Posterior vena cava (tissue), 2 donors: ENCODE results near the gene STK38L. TPM values are rescaled to one million over a fixed set of nuclear protein-coding genes. Genes with fewer than 3 reads are reported as not detected.
"Not testable (repeated sequence)": the region's sequence is repeated elsewhere in the genome, so short reads cannot be mapped to it uniquely, and the experiment has no call there.

ENCODE experiments used
- DNase-seq: peaks from one replicate; pipeline ENCODE4 v3.0.0-alpha.2; 2020; ENCODE audit warnings: low spot score
- intact Hi-C, 2 donors: fragments of 100-400 bp; cut with DNase I; formaldehyde crosslinking; loops; one replicate each; pipeline versions ENCODE4 v1.14.1 to v1.14.2; 2022 to 2023
- total RNA-seq, 2 donors: library from RNA; stranded (reverse); fragmentation: NEBNext Ultra II Directional; extraction: Animal tissue kit (Norgen Biotek cat#: 25700); gene quantifications; one replicate each; pipeline ENCODE4 v1.2.1, GENCODE V29; 2021
- donor health status: DM: yes; HTN: yes; CAD: no.
- donor health status: DM: yes; HTN: yes; CAD: no.

The STK38L gene
- total RNA-seq, 2 donors from 2014 or later, result 93.3 to 221 TPM

DNA sequence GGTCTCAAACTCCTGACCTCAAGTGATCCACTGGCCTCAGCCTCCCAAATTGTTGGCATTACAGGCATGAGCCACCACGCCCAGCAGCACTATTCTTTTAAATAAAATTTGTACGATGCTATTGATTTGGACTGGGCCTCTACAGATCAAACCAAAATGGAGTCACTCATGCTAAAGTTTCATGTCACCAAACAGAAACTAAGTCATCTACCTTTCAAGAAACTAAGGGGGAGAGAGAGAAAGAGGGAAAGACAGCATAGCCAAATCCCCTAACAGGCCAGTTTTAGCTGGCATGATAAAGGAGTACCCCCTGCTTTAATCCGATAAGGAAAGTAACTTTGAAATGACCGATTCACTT lies 23.1 kb upstream of the STK38L start:
- intact Hi-C loops, result no loop called here

GRCh38 chr12:27221625-27222387 lies 22.3 kb upstream of the STK38L start:
- no peak for DNase-seq
- intact Hi-C loops, result no loop called here

More for the DNA sequence above, 23.1 kb upstream of the STK38L start:
- no peak for DNase-seq

DNA sequence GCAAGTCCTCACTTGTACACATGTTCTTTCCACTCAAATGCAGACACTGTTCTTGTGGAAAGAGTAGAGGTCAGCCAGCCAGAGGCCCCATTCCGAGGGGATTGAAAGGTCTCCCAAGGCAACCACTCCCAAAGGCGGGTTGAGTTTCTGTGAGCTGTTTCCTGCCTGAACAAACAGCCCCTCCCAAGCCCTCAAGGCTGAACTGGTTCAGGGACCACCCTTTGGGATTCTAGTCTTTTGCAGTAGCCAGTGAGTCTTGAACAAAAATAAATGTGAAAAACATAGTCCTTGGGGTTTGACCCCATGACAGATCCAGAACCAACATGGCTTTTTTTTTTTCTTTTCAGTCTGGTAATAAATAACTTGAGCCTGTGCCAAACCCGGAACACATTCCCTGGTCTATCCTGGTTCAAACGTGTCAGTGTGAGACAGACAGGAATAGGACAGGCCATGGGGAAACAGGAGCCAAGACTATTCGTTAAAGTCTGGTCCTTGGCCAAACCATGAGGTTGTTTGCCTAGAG lies 17.6 kb upstream of the STK38L start:
- intact Hi-C loops, result no loop called here
- no peak for DNase-seq

DNA sequence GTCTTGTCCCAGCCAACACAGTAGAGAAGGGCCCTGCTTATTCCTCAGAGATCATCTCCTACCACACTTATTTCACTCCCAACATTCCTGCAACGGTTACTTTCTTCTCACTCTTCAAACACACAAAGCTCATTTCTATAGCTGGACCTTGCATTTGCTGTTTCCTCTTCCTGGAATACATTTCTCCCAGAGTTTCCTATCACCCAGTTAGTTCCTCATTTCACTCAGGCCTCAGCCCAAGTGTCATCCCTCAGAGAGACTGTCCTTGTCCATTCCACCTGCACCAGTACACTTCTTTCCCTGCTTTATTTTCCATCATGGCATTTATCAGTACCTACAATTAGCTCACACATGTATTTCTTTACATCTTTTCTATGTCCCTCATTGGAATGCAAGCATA lies 14.7 kb upstream of the STK38L start:
- no peak for DNase-seq
- intact Hi-C loops, result no loop called here

DNA sequence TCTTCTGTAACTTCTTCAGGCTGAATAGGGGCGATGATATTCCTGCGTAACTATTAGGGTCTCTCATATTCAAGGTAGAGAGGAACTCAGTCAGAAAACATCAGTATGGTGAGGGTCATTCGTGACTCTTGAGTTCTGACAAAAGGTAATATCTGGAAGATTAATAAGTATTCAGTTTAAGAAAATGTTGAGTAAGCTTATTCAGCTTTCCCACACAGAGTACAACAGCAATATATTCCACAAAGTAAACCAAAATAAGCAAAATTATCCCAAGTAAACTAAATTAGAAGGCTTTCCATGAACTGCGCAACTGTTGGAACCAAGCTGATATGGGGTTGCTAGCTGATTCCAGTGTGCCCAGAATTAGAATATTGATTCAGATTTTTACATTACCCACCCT lies 12.7 kb upstream of the STK38L start:
- intact Hi-C loops, result loop anchor here in 1 of 2 donors (2.0 to 5.0 kb wide), 2 partner anchors 27 to 369 kb away; no protein-coding TSS in a partner anchor
- not testable (repeated sequence) for DNase-seq

- intact Hi-C loops, result loop anchor here in 1 of 2 donors (5.0 kb wide), 1 partner anchor 372 kb away; no protein-coding TSS in a partner anchor
- no peak for DNase-seq
Measured at GRCh38 chr12:27233814-27234213, 10.3 kb upstream of the STK38L start.

DNA sequence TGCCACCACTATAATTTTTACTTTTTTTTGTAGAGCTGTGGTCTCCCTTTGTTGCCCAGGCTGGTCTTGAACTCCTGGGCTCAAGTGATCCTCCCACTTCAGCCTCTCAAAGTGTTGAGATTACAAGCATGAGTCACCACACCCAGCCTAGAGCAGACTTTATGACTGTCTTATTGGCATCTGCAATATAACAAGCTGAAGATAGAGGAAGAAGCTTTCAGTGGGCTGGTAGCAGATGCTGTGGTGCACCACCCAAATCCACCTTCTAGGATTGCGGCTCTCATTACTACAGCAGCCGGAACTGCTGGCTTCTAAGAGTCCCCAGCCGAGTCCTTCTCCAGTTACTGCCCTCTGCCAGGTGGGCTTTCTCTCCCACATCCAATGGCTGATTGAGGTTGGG lies 7.6 kb upstream of the STK38L start:
- DNase-seq, result no peak
- intact Hi-C loops, result no loop called here

DNA sequence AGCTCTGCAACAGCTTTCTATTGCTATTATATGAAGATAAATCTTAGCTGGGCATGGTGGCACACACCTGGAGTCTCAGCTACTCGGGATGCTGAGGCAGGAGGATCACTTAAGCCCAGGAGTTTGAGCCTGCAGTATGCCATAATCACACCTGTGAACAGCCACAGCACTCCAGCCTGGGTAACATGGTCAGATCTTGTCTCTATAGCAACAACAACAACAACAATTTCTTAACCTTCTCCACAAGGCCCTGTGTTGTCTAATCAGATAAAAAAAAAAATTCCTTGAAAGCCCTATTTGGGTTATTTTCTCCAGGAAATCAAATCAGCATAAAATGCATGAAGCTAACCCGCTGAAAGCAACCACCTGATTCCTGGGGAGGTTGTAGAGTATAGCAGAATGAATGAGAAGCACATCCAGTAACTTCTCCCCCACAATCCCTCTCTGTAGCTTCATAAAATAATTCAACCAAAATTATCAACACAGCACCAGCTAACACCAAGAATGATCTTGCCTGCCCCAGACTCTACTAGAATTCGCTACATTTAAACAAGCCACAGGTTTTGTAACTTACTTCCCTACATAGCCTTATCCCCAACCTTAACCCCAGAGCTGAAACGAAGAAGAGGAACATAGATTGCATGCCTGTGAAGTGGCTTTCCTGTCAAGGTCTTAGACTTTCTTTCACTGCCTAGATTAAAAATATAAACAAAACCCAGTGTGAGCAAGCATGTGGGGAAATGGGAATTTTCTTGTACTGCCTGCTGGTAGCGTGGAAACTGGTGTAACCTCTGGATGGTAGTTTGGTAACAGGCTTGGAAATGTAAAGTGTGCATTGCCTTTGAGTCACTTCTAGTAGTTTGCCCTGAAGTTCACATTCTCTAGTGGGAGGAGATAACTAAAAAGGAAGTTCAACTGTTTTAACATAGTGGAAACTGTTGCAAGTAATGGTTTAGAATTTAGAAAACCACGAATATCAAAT lies 6.0 kb upstream of the STK38L start:
- DNase-seq, result no peak
- intact Hi-C loops, result no loop called here

DNA sequence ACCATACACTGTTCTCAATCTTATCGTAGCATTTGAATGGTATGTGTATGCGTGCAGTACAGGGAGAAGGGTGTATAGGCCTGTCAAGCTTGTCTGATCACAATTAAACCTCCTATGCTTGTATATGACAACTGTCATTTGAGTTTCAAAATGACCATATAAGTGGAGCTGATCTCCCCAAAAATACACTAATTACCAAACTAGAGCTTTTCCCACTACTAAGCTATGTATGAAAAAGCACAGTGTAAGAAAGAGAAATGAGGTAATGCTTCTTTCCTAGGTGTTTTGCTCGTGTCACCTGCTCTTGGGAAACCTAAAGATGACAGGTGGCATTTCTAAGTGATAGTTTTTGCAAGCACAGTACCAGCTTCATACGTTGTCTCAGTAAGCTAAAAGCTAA lies 1.1 kb upstream of the STK38L start:
- DNase-seq, result no peak
- intact Hi-C loops, result loop anchor here (5.0 kb wide), 2 partner anchors 46 to 231 kb away; partner anchors contain the start of gene TM7SF3 (in 1 of the 2)

DNA sequence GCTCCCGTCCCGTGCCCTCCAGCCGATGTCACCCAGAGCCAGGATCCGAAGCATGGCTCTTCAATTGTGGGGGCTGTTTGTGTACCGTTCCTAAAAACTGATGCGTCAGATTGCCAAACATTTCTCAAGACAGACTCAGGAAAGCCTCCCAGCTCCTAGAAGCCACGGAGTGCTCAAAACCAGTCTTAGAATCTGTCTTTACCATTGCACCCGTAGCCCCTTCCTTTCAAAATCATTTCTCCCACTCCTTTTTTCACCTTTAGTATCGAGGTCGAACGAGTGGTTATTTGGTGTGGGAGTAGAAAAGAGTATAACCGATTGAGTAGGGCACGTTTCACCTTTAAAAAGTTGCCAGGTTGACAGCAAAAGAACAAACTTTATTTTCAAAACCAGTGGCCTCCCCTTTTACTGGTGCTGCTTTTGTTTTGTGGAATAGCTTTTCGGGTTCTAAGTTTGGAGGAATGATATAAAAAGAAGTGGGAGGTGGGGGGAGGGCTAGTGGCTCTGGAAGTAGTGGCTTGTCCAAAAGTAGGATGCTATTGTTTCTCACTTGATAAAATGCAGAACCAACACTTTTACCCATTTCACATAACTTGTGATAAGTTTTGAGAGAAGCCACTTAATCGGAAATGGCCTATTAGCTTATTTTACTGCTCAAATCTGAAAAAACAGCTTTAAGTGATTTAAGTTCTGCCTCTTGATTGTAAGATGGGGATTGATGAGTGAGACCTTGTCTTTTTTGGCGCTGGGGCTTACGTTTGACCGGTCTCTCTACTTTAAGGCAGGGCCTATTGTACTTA lies 803 bp downstream of the STK38L start:
- intact Hi-C loops, result loop anchor here (5.0 kb wide), 3 partner anchors 48 to 313 kb away; partner anchors contain the start of gene TM7SF3 (in 1 of the 2)
- DNase-seq, result no peak

GRCh38 chr12:27246141-27246540 lies 2.1 kb downstream of the STK38L start:
- DNase-seq, result no peak
- intact Hi-C loops, result loop anchor here in 1 of 2 donors (5.0 kb wide), 1 partner anchor 314 kb away; no protein-coding TSS in a partner anchor

GRCh38 chr12:27246774-27247173 lies 2.7 kb downstream of the STK38L start:
- no peak for DNase-seq
- intact Hi-C loops, result loop anchor here in 1 of 2 donors (5.0 kb wide), 1 partner anchor 314 kb away; no protein-coding TSS in a partner anchor

- intact Hi-C loops, result loop anchor here in 1 of 2 donors (5.0 kb wide), 1 partner anchor 39 kb away; no protein-coding TSS in a partner anchor
- no peak for DNase-seq
Measured at GRCh38 chr12:27252934-27253333, 8.8 kb downstream of the STK38L start.

GRCh38 chr12:27253347-27253746 lies 9.3 kb downstream of the STK38L start:
- DNase-seq, result no peak
- intact Hi-C loops, result loop anchor here in 1 of 2 donors (5.0 kb wide), 1 partner anchor 39 kb away; no protein-coding TSS in a partner anchor

DNA sequence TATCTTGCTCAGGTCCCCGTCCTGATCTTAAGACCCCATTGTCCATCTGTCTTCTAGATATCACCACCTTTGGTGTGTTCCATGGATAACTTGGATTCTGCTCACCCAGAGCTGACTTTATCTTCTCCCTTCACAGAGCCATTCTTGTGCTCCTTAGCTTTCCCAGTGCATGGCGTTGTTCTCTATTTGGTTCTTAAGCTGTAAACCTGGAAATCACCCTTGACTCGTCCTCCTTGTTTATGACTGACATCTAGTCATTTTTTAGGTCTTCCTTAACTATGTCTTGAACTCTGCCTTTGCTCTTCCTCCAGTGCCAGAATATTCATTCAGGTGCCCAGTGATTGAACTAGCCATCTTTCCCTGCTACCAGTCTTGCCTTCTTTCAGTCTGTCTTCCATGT lies 11.7 kb downstream of the STK38L start:
- no peak for DNase-seq
- intact Hi-C loops, result no loop called here

GRCh38 chr12:27257104-27257843 lies 13.2 kb downstream of the STK38L start:
- no peak for DNase-seq
- intact Hi-C loops, result no loop called here

DNA sequence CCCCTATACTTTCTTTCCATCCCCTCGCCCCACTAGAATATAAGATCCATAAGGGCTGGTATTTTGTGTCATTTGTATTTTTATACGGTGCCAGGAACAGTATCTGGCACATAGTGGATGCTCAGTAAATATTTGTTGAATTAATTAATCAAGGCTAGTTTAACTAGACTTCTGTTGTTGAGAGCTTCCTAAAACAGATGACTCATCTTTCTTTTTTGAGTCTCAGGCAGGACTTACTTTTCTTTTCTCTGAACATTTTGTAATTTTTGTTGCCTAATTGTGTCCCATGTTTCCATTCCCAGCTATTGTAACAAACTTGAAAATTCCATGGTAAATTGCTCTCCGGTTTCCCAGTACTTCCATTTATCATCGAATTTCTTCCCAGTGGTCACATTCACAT lies 16.7 kb downstream of the STK38L start:
- intact Hi-C loops, result no loop called here
- DNase-seq, result no peak

DNA sequence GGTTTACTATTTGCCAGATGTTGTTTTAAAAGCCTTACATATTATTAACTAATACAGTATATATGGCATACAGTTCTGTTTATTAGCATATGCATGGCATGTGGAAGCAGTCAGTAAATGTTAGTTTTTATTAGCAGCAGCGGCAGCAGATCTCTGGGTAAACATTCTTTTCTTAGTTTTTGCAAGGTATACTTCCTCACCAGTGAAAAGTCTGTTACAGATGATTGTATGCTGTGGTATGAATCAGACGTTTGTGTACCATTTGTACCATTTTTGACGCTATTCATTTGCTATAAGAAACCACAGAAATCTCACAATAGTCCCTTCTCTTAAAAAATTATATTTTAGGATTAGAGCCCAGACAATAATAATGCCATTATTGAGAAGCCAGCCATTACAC lies 17.8 kb downstream of the STK38L start:
- intact Hi-C loops, result no loop called here
- no peak for DNase-seq
